Kidney (tissue), 14 donors: ENCODE results near the gene SEC31A. TPM values are rescaled to one million over a fixed set of nuclear protein-coding genes. Genes with fewer than 3 reads are reported as not detected.

Experiments
- DNase-seq, 5 donors: peaks; one replicate each; pipeline ENCODE4 v3.0.0-alpha.2; 2013 to 2020
- FAIRE-seq: peaks from 2 replicates; lab custom pipeline; 2012; peaks lifted over from hg19 to GRCh38; lab: Jason Lieb, UNC
- H3K27ac ChIP-seq, 2 donors: one replicate each; pipeline ENCODE4 v1.7.0; 2013; ENCODE audit warnings: low read depth in 2 of 2, low read length in 2 of 2, inconsistent platforms in 1 of 2
- H3K27me3 ChIP-seq: one replicate; pipeline ENCODE4 v1.7.1; 2013; ENCODE audit warnings: low read length, inconsistent platforms; ENCODE audit not compliant: control insufficient read depth, insufficient read depth
- H3K36me3 ChIP-seq, 3 donors: one replicate each; pipeline versions ENCODE4 v1.7.0 to v1.7.1; 2013; ENCODE audit warnings: low read length in 3 of 3, control low read depth in 1 of 3, inconsistent platforms in 1 of 3; ENCODE audit not compliant: insufficient read depth in 3 of 3, control insufficient read depth in 2 of 3
- H3K4me1 ChIP-seq, 3 donors: one replicate each; pipeline versions ENCODE4 v1.7.0 to v1.7.1; 2013; ENCODE audit warnings: low read length in 3 of 3, inconsistent platforms in 1 of 3, low read depth in 1 of 3; ENCODE audit not compliant: control insufficient read depth in 2 of 3, insufficient read depth in 2 of 3
- H3K4me3 ChIP-seq, 3 donors: one replicate each; pipeline versions ENCODE4 v1.7.0 to v1.8.1; 2013; ENCODE audit warnings: low read length in 3 of 3, control low read depth in 1 of 3, inconsistent platforms in 1 of 3
- H3K9ac ChIP-seq, 3 donors: one replicate each; pipeline versions ENCODE4 v1.7.0 to v1.7.1; 2013; ENCODE audit warnings: low read length in 3 of 3, control low read depth in 1 of 3, inconsistent platforms in 1 of 3
- H3K9me3 ChIP-seq, 3 donors: one replicate each; pipeline versions ENCODE4 v1.7.0 to v1.7.1; 2013; ENCODE audit warnings: low read length in 3 of 3, control low read depth in 1 of 3, inconsistent platforms in 1 of 3; ENCODE audit not compliant: control insufficient read depth in 2 of 3, insufficient read depth in 1 of 3
- CTCF ChIP-seq: IDR thresholded peaks from 3 replicates; pipeline ENCODE4 v1.5.1; 2012; ENCODE audit warnings: mild to moderate bottlenecking, moderate library complexity, borderline replicate concordance; ENCODE audit not compliant: insufficient read depth; ENCODE audit errors: extremely low read depth
- intact Hi-C: fragments of 100-400 bp; cut with DNase I; formaldehyde crosslinking; loops from one replicate; pipeline ENCODE4 v1.11.1; 2022
- polyA plus RNA-seq: library from polyadenylated mRNA; stranded (reverse); fragments of 350-450 nt; fragmentation: Illumina TruSeq; extraction: RNeasy Lipid Tissue Mini Kit (QIAGEN cat#74804); gene quantifications from one replicate; pipeline ENCODE4 v1.2.3, GENCODE V29; 2014; ENCODE audit warnings: low read depth, low replicate concordance; ENCODE audit not compliant: insufficient read depth
- total RNA-seq: library from RNA; stranded (reverse); fragmentation: NEBNext Ultra II Directional; extraction: Animal tissue kit (Norgen Biotek cat#: 25700); gene quantifications from one replicate; pipeline ENCODE4 v1.2.1, GENCODE V29; 2021
- donor health status: control.
- donor health status: control.
- donor health status: control.
- donor health status: control.
- donor health status: control.
- donor health status: DM: yes; HTN: yes; CAD: no.
- donor health status: Normal renal cell carcinoma (clear cell type).

Gene SEC31A
- total and polyA plus RNA-seq, 2 donors from 2014 or later: 104 to 204 TPM

DNA sequence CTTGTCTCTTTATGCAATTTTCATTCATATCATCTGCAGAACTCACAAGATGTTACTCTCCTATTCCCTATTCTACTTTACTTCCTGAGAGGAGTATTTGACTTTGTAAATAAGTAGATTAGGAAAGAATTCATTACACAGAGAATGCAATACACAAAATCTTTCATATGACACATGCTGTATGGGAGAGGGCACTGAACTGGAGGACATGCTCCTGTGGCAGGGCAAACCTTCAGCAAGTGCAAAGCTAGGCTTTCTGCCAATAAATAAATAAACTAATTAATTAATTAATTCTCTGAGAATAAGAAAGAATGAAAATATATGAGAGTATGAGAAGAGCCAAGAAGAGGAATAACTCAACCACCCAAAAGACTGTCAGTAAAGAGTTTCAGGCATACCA is 43.5 kb upstream of the SEC31A start:
- FAIRE-seq (no peak), DNase-seq (no peak)
- intact Hi-C loops: no loop called here
- Histone ChIP-seq H3K9me3 (no peaks in the 10 kb centered on the region), H3K36me3 (peaks cover 2 to 17% (median 6%) of the 10 kb centered on the region in 3 donors), H3K9ac (no peak overlapping the region), H3K4me1 (no peaks in the 10 kb centered on the region), H3K27me3 (no peaks in the 10 kb centered on the region), H3K27ac (no peak overlapping the region), H3K4me3 (no peak overlapping the region)
- no peak for TF ChIP-seq CTCF

- peaks cover 0 to 5% (median 2%) of the 10 kb centered on the region in 3 donors for H3K36me3 ChIP-seq
These were observed 40.1 kb upstream of the SEC31A start for GRCh38 chr4:82930848-82931755.

GRCh38 chr4:82921795-82922194 is 30.8 kb upstream of the SEC31A start:
- Histone ChIP-seq H3K27ac (no peak overlapping the region), H3K9ac (no peak overlapping the region), H3K27me3 (no peaks in the 10 kb centered on the region), H3K4me1 (no peaks in the 10 kb centered on the region), H3K36me3 (no peaks in the 10 kb centered on the region), H3K9me3 (no peaks in the 10 kb centered on the region), H3K4me3 (no peak overlapping the region)
- TF ChIP-seq CTCF: no peak
- FAIRE-seq: no peak
- DNase-seq: no peak
- intact Hi-C loops: no loop called here

More at GRCh38 chr4:82930848-82931755, 40.1 kb upstream of the SEC31A start:
- DNase-seq: no peak
- FAIRE-seq: peak; percentile 32
- Histone ChIP-seq H3K9me3 (no peaks in the 10 kb centered on the region), H3K4me1 (no peaks in the 10 kb centered on the region), H3K9ac (no peak overlapping the region), H3K27me3 (no peaks in the 10 kb centered on the region), H3K27ac (no peak overlapping the region), H3K4me3 (no peak overlapping the region)
- TF ChIP-seq CTCF: no peak
- intact Hi-C loops: no loop called here
